Activated T-cell treated with anti-CD3 and anti-CD28 coated beads, Interleukin-2, amount 50 U/mL, for 4 hours (primary cell): ENCODE data around the gene SLC8B1. TPM values are rescaled to one million over a fixed set of nuclear protein-coding genes. Genes with fewer than 3 reads are reported as not detected.

Source experiments
- ATAC-seq, 2 donors: fragments of 200-7000 bp; cut with Tn5 transposase; one replicate each; pipeline ENCODE4 v1.10.0; 2021
- DNase-seq: peaks from one replicate; pipeline ENCODE4 v3.0.0-alpha.2; 2020
- H3K27me3 Mint-ChIP-seq: one replicate; pipeline ENCODE4 v1.8.0; 2021; ENCODE audit warnings: low read depth, mixed read lengths
- H3K36me3 Mint-ChIP-seq: one replicate; pipeline ENCODE4 v1.8.0; 2022; ENCODE audit warnings: mixed read lengths; ENCODE audit not compliant: insufficient read depth
- H3K4me1 Mint-ChIP-seq: one replicate; pipeline ENCODE4 v1.8.0; 2021; ENCODE audit warnings: low read depth, mixed read lengths
- H3K4me3 Mint-ChIP-seq: one replicate; pipeline ENCODE4 v1.8.0; 2021; ENCODE audit warnings: mild to moderate bottlenecking, moderate library complexity, mixed read lengths
- H3K9me3 Mint-ChIP-seq: one replicate; pipeline ENCODE4 v1.8.0; 2021; ENCODE audit warnings: mixed read lengths
- total RNA-seq, 3 donors: library from RNA; stranded (reverse); gene quantifications; one replicate each; pipeline ENCODE4 v1.2.1, GENCODE V29; 2021

SLC8B1 gene
- total RNA-seq = 10 to 100 TPM; 12.4 to 14.7 (median 13.6) TPM

GRCh38 chr12:113334786-113335539 is at the start of gene SLC8B1:
SLC8B1 (minus strand) TSS chr12:113335109; CDS start chr12:113332878, 2,231 bp downstream.
- Mint-ChIP-seq H3K36me3 (peaks cover 19% of the 10 kb centered on the region), H3K9me3 (no peaks in the 10 kb centered on the region), H3K4me3 (peak within 1 kb of the TSS; percentile 94), H3K27me3 (no peaks in the 10 kb centered on the region), H3K4me1 (peaks cover 33% of the 10 kb centered on the region)
- DNase-seq (peak; percentile 88), ATAC-seq (peak; percentile 99)

- Mint-ChIP-seq H3K9me3 (no peaks in the 10 kb centered on the region), H3K27me3 (no peaks in the 10 kb centered on the region), H3K36me3 (peaks cover 17% of the 10 kb centered on the region), H3K4me3 (no peak overlapping the region), H3K4me1 (no peaks in the 10 kb centered on the region)
- no peak for DNase-seq
- ATAC-seq = no peak
These were observed 47.3 kb upstream of the SLC8B1 start for GRCh38 chr12:113382206-113382605.

- ATAC-seq (no peak), DNase-seq (no peak)
- Mint-ChIP-seq H3K9me3 (no peaks in the 10 kb centered on the region), H3K27me3 (no peaks in the 10 kb centered on the region), H3K4me3 (no peak overlapping the region), H3K36me3 (peaks cover 17% of the 10 kb centered on the region), H3K4me1 (no peaks in the 10 kb centered on the region)
These were observed 46.3 kb upstream of the SLC8B1 start for GRCh38 chr12:113381220-113381619.

GRCh38 chr12:113378291-113378690 is 43.4 kb upstream of the SLC8B1 start:
- Mint-ChIP-seq H3K9me3 (no peaks in the 10 kb centered on the region), H3K4me1 (peaks cover 2% of the 10 kb centered on the region), H3K4me3 (no peak overlapping the region), H3K36me3 (peaks cover 17% of the 10 kb centered on the region), H3K27me3 (no peaks in the 10 kb centered on the region)
- no peak for ATAC-seq
- no peak for DNase-seq

- Mint-ChIP-seq H3K9me3 (no peaks in the 10 kb centered on the region), H3K27me3 (no peaks in the 10 kb centered on the region), H3K4me1 (peaks cover 2% of the 10 kb centered on the region), H3K36me3 (peaks cover 25% of the 10 kb centered on the region), H3K4me3 (no peak overlapping the region)
- ATAC-seq (no peak), DNase-seq (no peak)
These were observed 40.0 kb upstream of the SLC8B1 start for GRCh38 chr12:113374823-113375428.

- Mint-ChIP-seq H3K9me3 (no peaks in the 10 kb centered on the region), H3K4me3 (no peak overlapping the region), H3K4me1 (peaks cover 2% of the 10 kb centered on the region), H3K36me3 (peaks cover 25% of the 10 kb centered on the region), H3K27me3 (no peaks in the 10 kb centered on the region)
- ATAC-seq (no peak), DNase-seq (no peak)
These were observed 39.1 kb upstream of the SLC8B1 start for GRCh38 chr12:113373969-113374368.

- ATAC-seq (no peak), DNase-seq (no peak)
- H3K4me3 Mint-ChIP-seq = no peak overlapping the region
- no peaks in the 10 kb centered on the region for H3K9me3 Mint-ChIP-seq
- peaks cover 2% of the 10 kb centered on the region for H3K4me1 Mint-ChIP-seq
- H3K27me3 Mint-ChIP-seq = no peaks in the 10 kb centered on the region
- peaks cover 27% of the 10 kb centered on the region for H3K36me3 Mint-ChIP-seq
These were observed 38.5 kb upstream of the SLC8B1 start for GRCh38 chr12:113373440-113373839.

- Mint-ChIP-seq H3K4me3 (no peak overlapping the region), H3K36me3 (peaks cover 26% of the 10 kb centered on the region), H3K9me3 (no peaks in the 10 kb centered on the region), H3K27me3 (no peaks in the 10 kb centered on the region), H3K4me1 (peaks cover 2% of the 10 kb centered on the region)
- ATAC-seq (no peak), DNase-seq (no peak)
These were observed 37.5 kb upstream of the SLC8B1 start for GRCh38 chr12:113372371-113372770.

- peaks cover 26% of the 10 kb centered on the region for H3K36me3 Mint-ChIP-seq
- H3K27me3 Mint-ChIP-seq = no peaks in the 10 kb centered on the region
- ATAC-seq (no peak), DNase-seq (no peak)
- no peak overlapping the region for H3K4me3 Mint-ChIP-seq
- H3K9me3 Mint-ChIP-seq = no peaks in the 10 kb centered on the region
- peaks cover 2% of the 10 kb centered on the region for H3K4me1 Mint-ChIP-seq
These were observed 36.9 kb upstream of the SLC8B1 start for GRCh38 chr12:113371808-113372207.

- no peaks in the 10 kb centered on the region for H3K27me3 Mint-ChIP-seq
- H3K4me3 Mint-ChIP-seq = no peak overlapping the region
- H3K9me3 Mint-ChIP-seq = no peaks in the 10 kb centered on the region
- no peak for DNase-seq
- H3K4me1 Mint-ChIP-seq = peaks cover 2% of the 10 kb centered on the region
- no peak for ATAC-seq
- peaks cover 28% of the 10 kb centered on the region for H3K36me3 Mint-ChIP-seq
These were observed 36.2 kb upstream of the SLC8B1 start for GRCh38 chr12:113370923-113371682.

GRCh38 chr12:113369391-113369985 is 34.6 kb upstream of the SLC8B1 start:
- no peak for ATAC-seq
- Mint-ChIP-seq H3K4me1 (peaks cover 2% of the 10 kb centered on the region), H3K27me3 (no peaks in the 10 kb centered on the region), H3K9me3 (no peaks in the 10 kb centered on the region), H3K36me3 (peaks cover 27% of the 10 kb centered on the region), H3K4me3 (no peak overlapping the region)
- DNase-seq = no peak

GRCh38 chr12:113368331-113368730 is 33.4 kb upstream of the SLC8B1 start:
- no peak overlapping the region for H3K4me3 Mint-ChIP-seq
- no peaks in the 10 kb centered on the region for H3K27me3 Mint-ChIP-seq
- H3K36me3 Mint-ChIP-seq = peaks cover 22% of the 10 kb centered on the region
- ATAC-seq = no peak
- DNase-seq = no peak
- no peaks in the 10 kb centered on the region for H3K9me3 Mint-ChIP-seq
- H3K4me1 Mint-ChIP-seq = no peaks in the 10 kb centered on the region

- H3K4me3 Mint-ChIP-seq = no peak overlapping the region
- DNase-seq (no peak), ATAC-seq (no peak)
- no peaks in the 10 kb centered on the region for H3K27me3 Mint-ChIP-seq
- no peaks in the 10 kb centered on the region for H3K4me1 Mint-ChIP-seq
- H3K9me3 Mint-ChIP-seq = no peaks in the 10 kb centered on the region
- peaks cover 14% of the 10 kb centered on the region for H3K36me3 Mint-ChIP-seq
These were observed 31.9 kb upstream of the SLC8B1 start for GRCh38 chr12:113366827-113367226.

- ATAC-seq = no peak
- no peak for DNase-seq
- no peaks in the 10 kb centered on the region for H3K4me1 Mint-ChIP-seq
- H3K27me3 Mint-ChIP-seq = no peaks in the 10 kb centered on the region
- peaks cover 11% of the 10 kb centered on the region for H3K36me3 Mint-ChIP-seq
- no peak overlapping the region for H3K4me3 Mint-ChIP-seq
- H3K9me3 Mint-ChIP-seq = no peaks in the 10 kb centered on the region
These were observed 30.9 kb upstream of the SLC8B1 start for GRCh38 chr12:113365639-113366395.
